Lung microvascular endothelial cell (primary cell): ENCODE measurements around the gene TLE4. TPM values are rescaled to one million over a fixed set of nuclear protein-coding genes. Genes with fewer than 3 reads are reported as not detected.
A peak's percentile ranks its signal among the peaks of the same experiment; 100 is the strongest.

Experiments used
- DNase-seq, 2 donors: peaks; one replicate each; pipeline versions ENCODE4 v3.0.0 to v3.0.0-alpha.2; 2010; ENCODE audit warnings: low read depth in 2 of 2
- total RNA-seq: library from RNA; depleted of rRNA; stranded (reverse); fragments of >200 nt; gene quantifications from 2 replicates; pipeline ENCODE4 v1.2.1, GENCODE V29; 2014

TLE4 gene
- total RNA-seq, 1 donor from 2014 or later = 16.9 TPM

DNA sequence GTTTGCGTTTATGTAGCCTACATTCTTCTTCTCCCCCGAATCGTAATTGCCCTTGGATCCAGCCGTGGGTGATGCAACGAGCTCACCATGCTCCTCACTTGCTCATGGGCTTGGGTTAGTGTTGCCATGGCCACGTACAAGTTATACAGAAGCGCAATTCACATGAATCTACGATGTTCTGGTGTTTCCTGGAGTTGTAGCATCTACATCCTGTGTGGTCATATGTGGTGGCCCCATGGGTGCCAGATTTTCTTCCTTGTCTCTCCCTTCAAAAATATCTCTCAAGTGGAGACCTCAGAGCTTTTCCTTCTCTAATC lies 115.3 kb downstream of the TLE4 start:
- peak in 1 of 2 donors; percentile 10 for DNase-seq

DNA sequence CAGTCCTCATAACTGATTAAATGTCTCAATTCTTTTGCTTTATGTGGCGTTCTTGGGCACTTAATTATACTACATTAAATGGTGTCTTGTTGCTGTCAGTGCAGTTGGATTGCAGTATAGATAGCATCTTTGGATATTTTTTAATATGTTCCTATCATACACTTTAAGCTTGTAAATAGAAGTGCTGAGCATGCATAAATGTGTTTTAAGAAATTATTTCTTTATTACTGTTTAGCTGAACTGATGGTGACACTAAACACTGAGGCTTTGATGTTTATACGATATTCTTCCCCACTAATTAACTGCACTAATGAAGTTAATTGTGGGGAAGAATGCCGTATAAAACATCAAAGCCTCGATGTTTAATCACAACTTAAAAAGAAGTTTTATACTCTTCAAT lies 116.6 kb downstream of the TLE4 start:
- no peak for DNase-seq

- no peak for DNase-seq
These were observed 117.8 kb downstream of the TLE4 start for GRCh38 chr9:79689576-79689975.

- no peak for DNase-seq
These were observed 119.7 kb downstream of the TLE4 start for GRCh38 chr9:79691496-79691895.

DNA sequence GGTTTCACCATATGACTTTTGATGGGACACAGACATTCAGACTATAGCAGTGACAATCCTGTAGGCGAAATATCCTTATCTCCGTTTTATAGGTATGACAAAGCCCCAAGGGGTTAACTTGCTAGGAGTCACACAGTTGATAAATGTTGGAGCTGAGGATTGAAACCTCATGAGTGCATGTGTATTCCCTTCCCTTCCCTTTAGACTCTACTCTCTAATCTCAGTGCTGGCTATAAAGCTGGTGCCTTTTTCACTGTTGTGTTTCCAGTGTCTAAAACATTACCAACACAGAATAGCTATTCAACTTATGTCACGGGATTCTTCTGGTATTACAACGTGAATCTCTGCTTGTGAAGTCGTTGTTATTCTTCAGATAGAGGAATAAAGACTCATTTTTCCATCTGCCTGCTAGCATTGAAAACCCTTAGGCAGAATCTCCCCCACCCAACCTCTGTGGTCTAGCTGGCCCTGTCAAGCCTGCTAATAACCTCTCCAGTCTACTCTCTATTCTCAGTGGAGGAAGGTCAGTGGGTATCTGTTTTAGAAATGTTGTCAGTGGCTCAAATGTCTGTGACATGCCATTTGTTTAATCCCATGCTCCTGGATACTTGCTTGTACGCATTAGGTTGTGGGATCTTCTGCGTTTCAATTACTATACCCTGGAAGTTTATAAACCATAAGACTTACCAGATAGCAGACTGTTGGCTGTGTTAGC lies 121.2 kb downstream of the TLE4 start:
- no peak for DNase-seq

DNA sequence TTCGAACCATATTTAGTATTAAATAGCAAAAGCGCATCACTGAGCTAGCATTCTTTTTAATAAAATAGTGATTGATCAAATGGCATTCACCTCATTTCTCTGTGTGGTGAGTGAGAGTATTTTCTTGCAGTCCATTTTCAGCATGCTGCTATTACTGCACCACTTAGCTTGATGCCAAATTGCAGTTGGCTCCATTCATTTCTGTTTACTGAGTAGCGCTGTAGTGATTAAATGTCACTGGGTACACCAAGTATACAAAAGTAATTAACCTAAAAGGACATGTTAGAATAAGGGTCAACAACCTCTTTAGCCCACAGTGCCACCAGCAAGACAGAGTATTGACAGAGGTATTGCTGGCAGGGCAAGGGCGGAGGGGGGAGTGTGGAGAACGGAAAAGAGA lies 122.0 kb downstream of the TLE4 start:
- no peak for DNase-seq

GRCh38 chr9:79694208-79694607 lies 122.4 kb downstream of the TLE4 start:
- DNase-seq = no peak

DNA sequence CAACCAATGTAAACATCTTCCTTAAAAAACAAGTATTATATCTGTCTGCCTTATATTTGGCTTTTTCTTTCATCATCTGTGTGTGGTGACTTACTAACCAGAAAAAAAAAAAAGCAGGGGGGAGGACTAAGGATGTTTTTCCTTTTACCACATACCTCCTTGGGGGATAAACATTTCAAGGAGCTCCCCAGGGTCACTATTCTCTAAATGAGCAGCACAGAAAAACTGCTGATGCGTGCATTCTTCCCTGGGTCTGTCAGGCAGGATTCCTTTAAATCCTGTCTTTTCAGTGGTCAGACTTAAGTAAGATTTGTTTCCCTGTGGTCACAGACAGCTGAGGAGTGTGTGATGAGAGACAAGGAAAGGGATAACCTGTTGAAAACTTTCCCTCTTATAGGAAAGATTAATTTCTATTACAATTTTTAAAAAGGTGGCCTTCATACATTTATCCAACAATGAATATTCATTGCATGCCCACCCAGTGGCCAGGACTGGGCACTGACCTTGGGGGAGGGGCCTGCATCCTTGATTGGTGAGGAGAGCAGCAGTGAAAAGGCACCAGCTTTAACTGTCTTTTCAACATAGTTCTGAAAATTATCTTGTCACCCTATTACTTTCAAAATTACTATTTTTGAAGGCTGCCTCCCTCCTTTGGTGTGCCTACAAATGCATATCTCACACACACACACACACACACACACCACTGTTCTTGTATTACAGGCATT lies 123.1 kb downstream of the TLE4 start:
- no peak for DNase-seq

GRCh38 chr9:79695531-79696175 lies 123.9 kb downstream of the TLE4 start:
- no peak for DNase-seq

GRCh38 chr9:79698967-79699366 lies 127.2 kb downstream of the TLE4 start:
- no peak for DNase-seq

DNA sequence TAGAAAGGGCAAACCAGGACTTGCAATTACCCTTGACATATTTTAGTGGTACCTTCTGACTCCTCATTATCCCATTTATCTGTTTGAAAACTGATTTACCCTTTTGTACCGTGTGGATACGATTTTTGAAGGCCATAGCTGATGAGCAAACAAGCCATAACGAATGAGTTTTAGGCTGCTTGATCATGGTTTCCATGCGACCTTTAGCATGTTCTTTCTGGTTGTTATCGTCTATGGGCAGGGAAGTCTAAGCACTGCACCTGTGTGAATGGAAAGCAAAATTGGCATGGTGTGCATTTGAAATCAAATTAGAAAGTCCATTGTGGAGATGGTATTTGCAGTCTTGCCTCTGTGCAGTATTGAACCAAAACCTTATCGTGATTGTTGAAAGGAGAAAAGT lies 127.7 kb downstream of the TLE4 start:
- DNase-seq = no peak

DNA sequence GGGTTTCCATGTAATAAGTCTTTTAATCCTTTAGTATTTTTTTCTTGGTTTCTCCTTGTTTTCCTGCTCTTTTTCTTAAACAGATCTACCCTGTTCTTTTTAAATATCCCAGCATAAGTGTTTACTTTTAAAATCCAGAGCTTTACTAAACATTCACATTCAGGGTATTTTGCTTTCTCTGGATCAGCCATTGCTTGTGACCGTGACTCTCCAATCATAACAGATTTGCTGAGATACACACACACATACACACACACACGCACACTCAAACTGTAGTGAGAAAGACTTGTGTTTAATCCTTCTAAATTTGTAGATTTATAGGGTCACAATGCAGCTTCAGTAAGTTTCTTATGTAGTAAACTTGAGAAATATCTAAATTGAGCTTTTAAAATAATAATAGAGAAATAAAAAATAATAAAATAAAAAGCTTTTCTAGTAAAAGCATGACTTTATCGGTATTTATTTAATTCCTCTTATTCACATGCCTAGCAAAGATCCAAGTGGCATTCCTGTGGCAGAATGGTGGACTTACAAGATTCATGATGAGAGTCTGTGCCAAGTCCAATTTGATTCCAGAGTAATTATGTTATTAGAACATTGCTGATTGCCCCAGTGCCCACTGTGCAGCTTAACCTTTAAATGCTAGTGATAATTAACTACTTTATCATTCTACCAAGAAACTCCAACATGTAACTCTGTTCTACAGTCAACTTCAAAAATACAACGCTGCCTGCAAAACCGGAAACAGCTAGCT lies 129.0 kb downstream of the TLE4 start:
- no peak for DNase-seq

DNA sequence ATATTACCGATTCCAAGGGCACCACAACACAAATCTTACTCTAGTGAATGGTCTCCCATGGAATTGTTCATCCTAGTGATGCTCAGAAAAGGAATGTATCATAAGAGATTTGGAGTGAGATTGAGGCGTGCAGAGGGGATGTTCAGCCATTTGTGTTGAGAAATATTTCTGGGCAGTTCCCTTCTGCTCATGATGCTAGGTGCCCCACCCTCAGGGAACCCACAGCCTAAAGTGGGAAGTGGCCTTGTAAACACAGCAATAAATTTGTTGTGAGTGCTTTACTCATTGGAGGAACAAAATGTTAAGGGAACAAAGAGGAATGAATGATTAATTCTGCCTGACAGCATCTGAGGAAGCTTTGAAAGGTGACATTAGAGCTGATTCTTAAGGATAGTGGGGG lies 129.9 kb downstream of the TLE4 start:
- no peak for DNase-seq

- no peak for DNase-seq
These were observed 133.9 kb downstream of the TLE4 start for GRCh38 chr9:79705704-79706103.

DNA sequence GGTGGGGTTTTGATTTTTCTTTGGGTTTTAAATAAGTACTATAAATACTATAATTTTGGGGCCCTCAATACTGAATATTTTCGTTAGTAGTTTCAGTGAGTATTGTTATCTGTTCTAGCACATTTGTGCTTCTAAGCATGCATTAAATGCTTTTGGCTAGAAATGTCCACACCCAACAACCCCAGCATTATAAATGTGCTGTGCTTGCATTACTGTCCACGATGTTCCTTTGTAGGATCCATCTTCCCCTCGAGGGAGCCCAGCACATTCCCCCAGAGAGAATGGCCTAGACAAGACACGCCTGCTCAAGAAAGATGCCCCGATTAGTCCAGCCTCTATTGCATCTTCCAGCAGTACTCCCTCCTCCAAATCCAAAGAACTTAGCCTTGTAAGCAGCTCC lies 134.7 kb downstream of the TLE4 start:
- DNase-seq = no peak

GRCh38 chr9:79707589-79707988 lies 135.8 kb downstream of the TLE4 start:
- DNase-seq = no peak

GRCh38 chr9:79708541-79708940 lies 136.8 kb downstream of the TLE4 start:
- DNase-seq = no peak

- no peak for DNase-seq
These were observed 138.2 kb downstream of the TLE4 start for GRCh38 chr9:79709743-79710674.

- DNase-seq = no peak
These were observed 140.1 kb downstream of the TLE4 start for GRCh38 chr9:79711874-79712273.

- DNase-seq = no peak
These were observed 147.3 kb downstream of the TLE4 start for GRCh38 chr9:79719021-79719420.

DNA sequence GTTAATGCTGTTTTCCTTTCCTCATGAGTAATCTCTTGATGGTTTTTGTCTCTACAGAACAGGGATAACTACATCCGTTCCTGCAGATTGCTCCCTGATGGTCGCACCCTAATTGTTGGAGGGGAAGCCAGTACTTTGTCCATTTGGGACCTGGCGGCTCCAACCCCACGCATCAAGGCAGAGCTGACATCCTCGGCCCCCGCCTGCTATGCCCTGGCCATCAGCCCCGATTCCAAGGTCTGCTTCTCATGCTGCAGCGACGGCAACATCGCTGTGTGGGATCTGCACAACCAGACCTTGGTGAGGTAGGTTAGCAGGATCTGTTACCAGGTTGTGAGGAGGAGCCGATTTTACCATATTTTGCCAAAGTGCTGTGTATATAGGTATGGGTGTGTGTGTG lies 148.2 kb downstream of the TLE4 start:
- DNase-seq = no peak
